ENCODE results near the gene STAG3. TPM values are rescaled to one million over a fixed set of nuclear protein-coding genes. Genes with fewer than 3 reads are reported as not detected.
A peak's percentile ranks its signal among the peaks of the same experiment; 100 is the strongest.

Gene STAG3
- total and polyA plus RNA-seq, 10 of the 15 experiments (the other 5 are each of a cell fraction or from before 2014, with no cell fraction given): 73.0 to 306 (median 120) TPM

DNA sequence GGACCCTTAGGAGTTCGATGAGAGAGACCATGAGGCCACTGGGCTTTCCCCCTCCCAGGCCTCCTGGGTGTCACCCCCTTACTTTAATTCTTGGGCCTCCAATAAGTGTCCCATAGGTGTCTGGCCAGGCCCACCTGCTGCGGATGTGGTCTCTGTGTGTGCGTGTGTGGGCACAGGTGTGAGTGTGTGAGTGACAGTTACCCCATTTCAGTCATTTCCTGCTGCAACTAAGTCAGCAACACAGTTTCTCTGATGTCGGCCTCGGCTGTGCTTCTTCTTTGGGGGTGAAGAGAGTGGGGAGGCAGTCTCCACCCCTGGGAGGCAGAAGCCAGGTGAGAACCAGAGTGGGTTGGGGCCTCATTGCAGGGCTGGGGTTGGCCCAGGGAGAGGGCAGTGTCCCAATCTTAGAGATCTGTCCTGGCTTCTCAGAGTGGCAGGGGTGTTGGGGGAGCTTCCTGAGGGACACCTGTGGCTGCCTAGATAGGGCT is 43.6 kb downstream of the STAG3 start (continued):
- no peak for TF ChIP-seq NFXL1 (IDR thresholded peaks at IDR 0.05; ENCODE audit: borderline replicate concordance)
- peak; percentile 97 for TF ChIP-seq CBFB (IDR thresholded peaks at IDR 0.05; ENCODE audit: low read depth)
- TF ChIP-seq BMI1 (IDR thresholded peaks at IDR 0.05; ENCODE audit: borderline replicate concordance): peak; percentile 73; the same call in 1 of the 2 replicates
- peak; percentile 82 for TF ChIP-seq SP1 (IDR thresholded peaks at IDR 0.05; ENCODE audit: low read depth, low read length)
- TF ChIP-seq ZNF384 (IDR thresholded peaks at IDR 0.05; ENCODE audit: borderline replicate concordance, low read depth, low read length): no peak
- TF ChIP-seq MTA2 (IDR thresholded peaks at IDR 0.05; ENCODE audit: low read depth): peak; percentile 92
- TF ChIP-seq, protein P1, sequence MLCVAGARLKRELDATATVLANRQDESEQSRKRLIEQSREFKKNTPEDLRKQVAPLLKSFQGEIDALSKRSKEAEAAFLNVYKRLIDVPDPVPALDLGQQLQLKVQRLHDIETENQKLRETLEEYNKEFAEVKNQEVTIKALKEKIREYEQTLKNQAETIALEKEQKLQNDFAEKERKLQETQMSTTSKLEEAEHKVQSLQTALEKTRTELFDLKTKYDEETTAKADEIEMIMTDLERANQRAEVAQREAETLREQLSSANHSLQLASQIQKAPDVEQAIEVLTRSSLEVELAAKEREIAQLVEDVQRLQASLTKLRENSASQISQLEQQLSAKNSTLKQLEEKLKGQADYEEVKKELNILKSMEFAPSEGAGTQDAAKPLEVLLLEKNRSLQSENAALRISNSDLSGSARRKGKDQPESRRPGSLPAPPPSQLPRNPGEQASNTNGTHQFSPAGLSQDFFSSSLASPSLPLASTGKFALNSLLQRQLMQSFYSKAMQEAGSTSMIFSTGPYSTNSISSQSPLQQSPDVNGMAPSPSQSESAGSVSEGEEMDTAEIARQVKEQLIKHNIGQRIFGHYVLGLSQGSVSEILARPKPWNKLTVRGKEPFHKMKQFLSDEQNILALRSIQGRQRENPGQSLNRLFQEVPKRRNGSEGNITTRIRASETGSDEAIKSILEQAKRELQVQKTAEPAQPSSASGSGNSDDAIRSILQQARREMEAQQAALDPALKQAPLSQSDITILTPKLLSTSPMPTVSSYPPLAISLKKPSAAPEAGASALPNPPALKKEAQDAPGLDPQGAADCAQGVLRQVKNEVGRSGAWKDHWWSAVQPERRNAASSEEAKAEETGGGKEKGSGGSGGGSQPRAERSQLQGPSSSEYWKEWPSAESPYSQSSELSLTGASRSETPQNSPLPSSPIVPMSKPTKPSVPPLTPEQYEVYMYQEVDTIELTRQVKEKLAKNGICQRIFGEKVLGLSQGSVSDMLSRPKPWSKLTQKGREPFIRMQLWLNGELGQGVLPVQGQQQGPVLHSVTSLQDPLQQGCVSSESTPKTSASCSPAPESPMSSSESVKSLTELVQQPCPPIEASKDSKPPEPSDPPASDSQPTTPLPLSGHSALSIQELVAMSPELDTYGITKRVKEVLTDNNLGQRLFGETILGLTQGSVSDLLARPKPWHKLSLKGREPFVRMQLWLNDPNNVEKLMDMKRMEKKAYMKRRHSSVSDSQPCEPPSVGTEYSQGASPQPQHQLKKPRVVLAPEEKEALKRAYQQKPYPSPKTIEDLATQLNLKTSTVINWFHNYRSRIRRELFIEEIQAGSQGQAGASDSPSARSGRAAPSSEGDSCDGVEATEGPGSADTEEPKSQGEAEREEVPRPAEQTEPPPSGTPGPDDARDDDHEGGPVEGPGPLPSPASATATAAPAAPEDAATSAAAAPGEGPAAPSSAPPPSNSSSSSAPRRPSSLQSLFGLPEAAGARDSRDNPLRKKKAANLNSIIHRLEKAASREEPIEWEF (IDR thresholded peaks at IDR 0.05; ENCODE audit: insufficient replicate concordance, low read depth, low read length): no peak
- peak; percentile 85 for TF ChIP-seq BCL11A (IDR thresholded peaks at IDR 0.05; ENCODE audit: low read depth, low read length)
- no peak for TF ChIP-seq ZZZ3 (IDR thresholded peaks at IDR 0.05; ENCODE audit: control insufficient read depth, insufficient read length, low read depth)
- TF ChIP-seq FOS (IDR thresholded peaks at IDR 0.05; ENCODE audit: borderline replicate concordance, extremely low read depth, insufficient read length): no peak
- peak; percentile 68; the same call in 1 of the 2 replicates for TF ChIP-seq IRF4 (IDR thresholded peaks at IDR 0.05; ENCODE audit: low read depth, low read length)
- TF ChIP-seq POLR2AphosphoS2 (IDR thresholded peaks at IDR 0.05; ENCODE audit: low read depth, low read length): peak; percentile 85; the same call in 1 of the 2 replicates
- TF ChIP-seq, protein P2, sequence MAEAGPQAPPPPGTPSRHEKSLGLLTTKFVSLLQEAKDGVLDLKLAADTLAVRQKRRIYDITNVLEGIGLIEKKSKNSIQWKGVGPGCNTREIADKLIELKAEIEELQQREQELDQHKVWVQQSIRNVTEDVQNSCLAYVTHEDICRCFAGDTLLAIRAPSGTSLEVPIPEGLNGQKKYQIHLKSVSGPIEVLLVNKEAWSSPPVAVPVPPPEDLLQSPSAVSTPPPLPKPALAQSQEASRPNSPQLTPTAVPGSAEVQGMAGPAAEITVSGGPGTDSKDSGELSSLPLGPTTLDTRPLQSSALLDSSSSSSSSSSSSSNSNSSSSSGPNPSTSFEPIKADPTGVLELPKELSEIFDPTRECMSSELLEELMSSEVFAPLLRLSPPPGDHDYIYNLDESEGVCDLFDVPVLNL (IDR thresholded peaks at IDR 0.05; ENCODE audit: low read depth, low read length): no peak
- peak; percentile 86 for TF ChIP-seq CHD2 (IDR thresholded peaks at IDR 0.05; ENCODE audit: borderline replicate concordance, low read depth, low read length)
- no peak; the same call in 1 of the 2 replicates for TF ChIP-seq TAF1 (IDR thresholded peaks at IDR 0.05; ENCODE audit: borderline replicate concordance, low read depth, low read length)
- peak; percentile 100 for TF ChIP-seq TCF12 (IDR thresholded peaks at IDR 0.05; ENCODE audit: low read depth, low read length)
- 0 out of 2 replicates have a peak, but pooled peaks have one; percentile 60 for TF ChIP-seq ZBED1 (IDR thresholded peaks at IDR 0.05; ENCODE audit: borderline replicate concordance)
- no peak for TF ChIP-seq CBX3 (IDR thresholded peaks at IDR 0.05; ENCODE audit: borderline replicate concordance, low read depth)
- no peak for TF ChIP-seq MYC (IDR thresholded peaks at IDR 0.05; ENCODE audit: insufficient read depth, insufficient read length, insufficient replicate concordance, low read length, severe bottlenecking)
- TF ChIP-seq, protein P3, sequence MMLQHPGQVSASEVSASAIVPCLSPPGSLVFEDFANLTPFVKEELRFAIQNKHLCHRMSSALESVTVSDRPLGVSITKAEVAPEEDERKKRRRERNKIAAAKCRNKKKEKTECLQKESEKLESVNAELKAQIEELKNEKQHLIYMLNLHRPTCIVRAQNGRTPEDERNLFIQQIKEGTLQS (IDR thresholded peaks at IDR 0.05; ENCODE audit: borderline replicate concordance, extremely low read depth, low read depth, low read length): no peak
